NCI-H1436 treated with DMSO at 0.1 percent for 48 hours (cell line): ENCODE measurements around the gene C11orf58.

Experiments
- DNase-seq: peaks from one replicate; lab custom pipeline; 2025; lab: John Stamatoyannopoulos, UW

Gene C11orf58

DNA sequence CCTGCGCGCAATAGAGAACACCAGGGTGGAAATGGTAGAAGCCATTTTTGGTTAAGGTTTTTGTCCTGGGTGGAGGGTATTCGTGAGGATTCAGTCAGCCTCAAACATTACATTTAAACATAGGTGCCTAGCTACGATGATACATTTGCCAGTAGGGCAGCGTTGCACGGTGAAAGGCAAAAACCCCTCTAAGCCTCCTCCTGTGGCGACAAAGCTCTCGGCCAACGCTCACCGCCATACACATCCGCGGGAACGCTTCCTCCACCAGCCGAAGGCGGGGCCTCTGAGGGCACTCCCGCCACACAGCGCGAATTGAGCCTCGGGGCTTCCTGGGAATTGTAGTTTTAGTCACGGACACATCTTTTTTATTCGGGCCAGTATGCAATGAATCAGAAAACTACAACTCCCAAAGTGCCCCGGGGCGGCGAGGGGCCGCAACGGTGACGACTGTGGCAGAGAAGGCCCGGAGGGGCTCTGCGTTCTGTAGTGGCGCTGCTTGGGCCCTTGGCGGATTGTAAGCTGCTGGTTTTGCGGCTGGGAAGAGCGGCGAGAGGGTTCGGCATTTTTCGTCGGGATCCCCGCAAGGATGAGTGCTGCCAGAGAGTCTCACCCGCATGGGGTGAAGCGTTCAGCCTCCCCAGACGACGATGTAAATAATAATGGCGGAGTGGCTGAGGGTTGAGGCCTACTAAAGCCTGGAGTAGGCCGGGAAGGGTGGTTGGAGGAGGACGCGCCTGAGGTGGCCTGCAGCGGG, at the start of gene C11orf58:
C11orf58 (plus strand) TSS at position 455 of the 754 bp plus-strand sequence; CDS start at position 587, 132 bp downstream.
- peak; percentile 91 for DNase-seq

- DNase-seq: no peak
Measured at GRCh38 chr11:16690086-16690485, 48.4 kb upstream of the C11orf58 start.

GRCh38 chr11:16703795-16704194, 34.7 kb upstream of the C11orf58 start:
- no peak for DNase-seq

- no peak for DNase-seq
Measured at GRCh38 chr11:16713594-16713993, 24.9 kb upstream of the C11orf58 start.

GRCh38 chr11:16722581-16723344, 15.7 kb upstream of the C11orf58 start:
- no peak for DNase-seq

- DNase-seq: no peak
Measured at GRCh38 chr11:16727806-16728205, 10.6 kb upstream of the C11orf58 start.

DNA sequence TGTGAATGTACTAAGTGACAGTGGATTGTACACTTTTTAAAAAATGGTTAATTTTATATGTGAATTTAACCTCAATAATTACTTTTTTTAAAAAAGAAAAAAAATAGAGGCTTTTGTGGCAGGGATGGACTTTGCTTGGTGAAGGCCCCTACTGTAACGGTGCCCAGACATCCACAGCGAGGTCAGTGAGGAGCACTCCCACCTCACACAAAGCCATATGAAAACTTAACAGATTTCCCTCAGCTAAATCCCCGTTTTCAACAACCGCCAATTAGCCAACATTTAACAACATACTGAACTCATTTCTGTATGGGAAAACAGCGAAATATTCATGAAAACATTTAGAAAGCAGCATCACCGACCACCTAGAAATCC, 642 bp upstream of the C11orf58 start:
- DNase-seq: no peak

GRCh38 chr11:16738947-16739815, 734 bp downstream of the C11orf58 start:
- DNase-seq: no peak

- DNase-seq: no peak
Measured at GRCh38 chr11:16741473-16741872, 3.0 kb downstream of the C11orf58 start.

GRCh38 chr11:16743478-16743877, 5.0 kb downstream of the C11orf58 start:
- DNase-seq: no peak

- no peak for DNase-seq
Measured at GRCh38 chr11:16744128-16744725, 5.8 kb downstream of the C11orf58 start.

GRCh38 chr11:16745950-16746605, 7.6 kb downstream of the C11orf58 start:
- DNase-seq: no peak

GRCh38 chr11:16749092-16749491, 10.6 kb downstream of the C11orf58 start:
- DNase-seq: no peak

DNA sequence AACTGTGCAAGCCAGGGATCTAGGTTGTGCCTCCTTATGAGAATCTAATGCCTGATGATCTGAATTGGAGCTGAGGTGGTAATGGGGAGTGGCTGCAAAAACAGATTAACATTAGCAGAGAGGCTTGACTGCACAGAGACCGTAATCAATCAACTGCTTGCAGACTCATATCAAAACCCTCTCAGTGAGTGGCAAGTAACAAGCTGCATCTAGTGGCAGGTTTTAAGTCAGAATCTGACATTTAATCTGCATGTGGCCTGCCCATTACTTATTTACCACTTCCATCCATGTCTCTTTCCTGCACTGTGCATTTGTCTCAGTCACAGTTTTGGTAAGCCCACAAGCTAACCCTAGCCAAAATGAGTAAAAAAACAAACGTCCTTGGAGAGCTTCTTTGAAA, 11.2 kb downstream of the C11orf58 start:
- no peak for DNase-seq

- no peak for DNase-seq
Measured at GRCh38 chr11:16750417-16750816, 12.0 kb downstream of the C11orf58 start.

GRCh38 chr11:16758382-16759024, 20.1 kb downstream of the C11orf58 start:
- DNase-seq: no peak

- no peak for DNase-seq
Measured at GRCh38 chr11:16759857-16760508, 21.5 kb downstream of the C11orf58 start.

DNA sequence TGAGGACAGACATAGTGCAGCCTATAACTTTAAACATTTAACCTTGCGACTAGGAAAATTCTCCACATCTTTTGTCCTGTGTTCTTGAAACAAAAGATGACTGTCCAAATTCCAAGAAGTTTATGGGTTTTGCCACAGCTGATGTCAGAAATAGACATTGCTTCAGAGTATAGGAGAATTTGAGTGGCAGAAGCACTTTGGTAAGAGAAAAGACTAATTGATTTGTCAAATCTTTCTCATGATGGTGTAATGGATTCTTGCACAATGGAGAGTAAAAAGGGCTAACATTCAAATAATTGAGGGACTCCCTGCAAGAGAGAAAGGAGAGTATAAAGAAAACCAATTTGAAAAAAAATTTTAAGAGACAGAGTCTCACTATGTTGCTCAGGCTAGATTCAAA, 25.3 kb downstream of the C11orf58 start:
- no peak for DNase-seq

DNA sequence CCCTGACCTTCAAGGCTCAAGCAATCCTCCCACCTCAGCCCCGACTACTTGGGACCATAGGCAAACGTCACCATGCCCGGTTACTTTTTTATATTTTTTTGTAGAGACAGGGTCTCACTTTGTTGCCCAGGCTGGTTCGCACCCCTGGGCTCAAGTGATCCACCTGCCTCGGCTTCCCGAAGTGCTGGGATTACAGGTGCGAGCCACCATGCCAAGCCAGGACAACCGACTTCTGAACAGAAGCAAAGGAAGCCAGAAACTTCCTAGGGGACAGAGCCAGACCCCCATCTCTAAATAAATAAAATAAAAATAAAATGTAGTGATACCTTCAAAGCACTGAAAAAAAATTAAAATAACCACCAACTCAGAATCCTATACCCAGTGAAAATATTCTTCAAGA, 26.4 kb downstream of the C11orf58 start:
- DNase-seq: no peak

DNA sequence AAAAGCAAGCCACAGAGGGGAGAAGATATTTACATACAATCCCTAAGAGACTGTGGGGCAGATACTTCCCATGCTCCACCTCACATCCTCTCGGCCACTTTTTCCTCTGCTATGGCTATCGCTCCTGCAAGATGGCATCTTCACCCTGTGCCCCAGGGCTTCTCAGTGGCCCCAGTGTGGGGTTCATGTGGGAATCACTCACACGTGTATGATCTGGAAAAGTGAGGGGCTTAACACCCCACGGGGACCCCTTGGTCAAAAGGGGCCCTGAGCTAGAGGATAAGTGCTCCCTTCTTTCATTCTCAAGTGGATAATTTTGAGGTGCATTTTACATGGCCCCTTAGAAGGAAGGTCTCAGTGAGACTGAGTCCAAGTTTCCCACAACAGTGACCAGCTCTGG, 28.7 kb downstream of the C11orf58 start:
- DNase-seq: no peak
